HG03097 (cell line): Measurements from ENCODE around the gene F12.
"Not testable (repeated sequence)": the region's sequence is repeated elsewhere in the genome, so short reads cannot be mapped to it uniquely, and the experiment has no call there.

ENCODE experiments used
- ATAC-seq: cut with Tn5 transposase; IDR thresholded peaks from one replicate; pipeline ENCODE4 v1.9.1; 2021; ENCODE audit not compliant: unreplicated experiment, low FRiP score

The F12 gene

DNA sequence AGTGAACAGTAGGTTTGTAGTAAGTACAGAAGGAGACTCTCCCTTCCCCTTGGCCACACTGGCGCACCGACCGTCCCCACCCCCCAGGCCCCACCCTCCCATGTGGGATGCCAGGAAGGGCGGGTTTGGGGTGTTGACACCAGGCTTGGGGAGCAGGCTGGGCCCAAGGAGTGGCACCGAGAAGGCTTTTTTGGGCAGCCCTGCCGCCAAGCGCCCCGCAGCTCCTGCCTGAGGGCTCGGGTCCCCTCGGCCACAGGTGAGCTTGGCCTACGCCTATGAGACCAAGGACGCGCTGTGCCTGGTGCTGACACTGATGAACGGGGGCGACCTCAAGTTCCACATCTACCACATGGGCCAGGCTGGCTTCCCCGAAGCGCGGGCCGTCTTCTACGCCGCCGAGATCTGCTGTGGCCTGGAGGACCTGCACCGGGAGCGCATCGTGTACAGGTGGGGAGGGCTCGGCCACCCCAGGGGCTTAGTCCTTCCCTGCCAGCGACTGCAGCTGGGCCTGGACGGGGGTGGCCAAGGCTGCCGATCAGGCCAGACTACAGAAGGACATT is 24.4 kb upstream of the F12 start:
- no peak for ATAC-seq

DNA sequence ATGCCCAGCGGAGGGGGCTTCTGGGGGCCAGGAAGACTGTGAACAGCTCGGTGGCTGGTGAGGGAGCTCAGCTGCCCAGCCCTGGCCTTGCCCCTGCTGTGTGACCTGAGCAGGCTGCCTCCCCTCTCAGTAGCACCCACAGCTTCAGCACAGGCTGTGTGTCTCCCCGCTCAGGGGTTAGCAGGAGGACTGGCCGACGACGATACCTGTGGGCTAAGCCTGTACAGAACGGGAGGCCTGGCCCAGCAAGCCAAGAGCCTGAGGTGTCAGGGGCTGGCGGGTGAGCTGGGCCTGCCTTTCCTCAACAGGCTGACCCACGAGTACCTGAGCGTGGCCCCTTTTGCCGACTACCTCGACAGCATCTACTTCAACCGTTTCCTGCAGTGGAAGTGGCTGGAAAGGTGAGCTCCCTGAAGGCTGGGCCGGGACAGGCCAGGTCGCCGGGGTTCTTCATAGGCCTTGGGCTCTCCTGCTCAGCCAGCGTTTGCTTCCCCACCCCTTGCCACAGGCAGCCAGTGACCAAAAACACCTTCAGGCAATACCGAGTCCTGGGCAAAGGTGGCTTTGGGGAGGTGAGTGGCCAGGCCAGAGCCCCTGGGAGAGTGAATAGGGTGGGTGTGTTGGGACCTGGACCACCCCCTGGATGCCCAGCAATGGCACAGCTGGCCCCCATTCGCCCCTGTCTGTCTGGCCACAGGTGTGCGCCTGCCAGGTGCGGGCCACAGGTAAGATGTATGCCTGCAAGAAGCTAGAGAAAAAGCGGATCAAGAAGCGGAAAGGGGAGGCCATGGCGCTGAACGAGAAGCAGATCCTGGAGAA is 23.7 kb upstream of the F12 start:
- no peak for ATAC-seq

DNA sequence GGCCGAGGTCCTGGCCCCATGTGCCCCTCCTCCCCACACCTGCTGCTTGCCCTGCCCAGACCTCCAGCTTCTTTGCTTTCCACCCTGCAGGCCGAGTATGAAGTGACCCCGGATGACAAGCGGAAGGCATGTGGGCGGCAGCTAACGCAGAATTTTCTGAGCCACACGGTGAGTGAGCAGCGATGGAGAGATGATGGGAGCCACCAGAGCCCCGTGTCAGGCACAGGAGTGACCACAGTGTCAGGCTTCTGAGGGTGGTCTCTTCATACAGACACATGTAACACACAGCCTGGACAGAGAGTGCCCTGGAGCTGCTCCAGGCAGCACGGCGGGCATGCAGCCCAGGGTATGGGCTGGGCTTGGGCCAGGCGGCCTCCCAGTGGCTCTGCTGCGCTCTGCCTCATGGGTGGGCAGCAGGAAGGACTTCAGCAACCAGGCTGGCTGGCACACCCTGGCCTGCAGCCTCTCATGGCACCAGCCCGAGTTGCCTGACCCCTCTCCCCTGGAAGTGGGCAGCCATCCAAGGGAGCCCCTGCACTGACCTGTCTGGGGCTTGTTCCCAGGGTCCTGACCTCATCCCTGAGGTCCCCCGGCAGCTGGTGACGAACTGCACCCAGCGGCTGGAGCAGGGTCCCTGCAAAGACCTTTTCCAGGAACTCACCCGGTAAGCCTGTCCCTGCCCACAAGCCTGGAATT is 22.9 kb upstream of the F12 start:
- no peak for ATAC-seq

DNA sequence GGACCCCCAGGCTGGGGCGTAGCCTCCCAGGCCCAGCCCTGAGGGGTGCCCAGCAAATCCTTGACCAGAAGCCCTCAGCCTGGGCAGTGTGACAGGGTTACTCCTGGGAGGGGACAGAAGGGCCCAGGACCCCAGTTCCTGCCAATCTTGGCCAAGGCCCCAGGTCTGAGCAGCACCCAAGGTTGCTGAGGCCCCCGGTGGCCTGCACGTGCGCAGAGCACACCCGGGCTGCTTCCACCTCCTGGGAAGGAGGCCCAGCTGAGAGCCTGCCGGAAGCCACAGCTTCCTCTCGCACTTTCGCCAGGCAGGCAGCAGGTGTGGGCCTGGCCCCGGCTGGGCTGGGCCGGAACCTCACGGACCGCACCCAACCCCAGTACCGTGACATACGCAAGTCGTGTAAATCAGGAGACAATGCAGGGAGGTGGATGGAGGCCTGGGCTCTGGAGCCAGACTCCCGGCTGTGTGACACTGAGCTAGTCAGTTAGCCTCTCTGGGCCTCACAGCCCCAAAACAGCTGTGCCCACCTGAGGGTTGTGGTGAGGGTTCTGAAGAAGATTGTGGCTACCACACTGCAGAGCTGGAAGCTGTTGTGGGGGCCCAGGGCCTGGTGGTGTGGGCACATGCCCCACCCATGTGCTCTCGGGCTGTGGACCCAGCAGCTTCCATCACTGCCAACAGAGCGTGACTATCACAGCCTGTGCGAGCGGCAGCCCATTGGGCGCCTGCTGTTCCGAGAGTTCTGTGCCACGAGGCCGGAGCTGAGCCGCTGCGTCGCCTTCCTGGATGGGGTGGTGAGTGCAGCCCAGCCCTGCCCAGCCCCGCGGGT is 22.2 kb upstream of the F12 start:
- ATAC-seq: peak; percentile 38

DNA sequence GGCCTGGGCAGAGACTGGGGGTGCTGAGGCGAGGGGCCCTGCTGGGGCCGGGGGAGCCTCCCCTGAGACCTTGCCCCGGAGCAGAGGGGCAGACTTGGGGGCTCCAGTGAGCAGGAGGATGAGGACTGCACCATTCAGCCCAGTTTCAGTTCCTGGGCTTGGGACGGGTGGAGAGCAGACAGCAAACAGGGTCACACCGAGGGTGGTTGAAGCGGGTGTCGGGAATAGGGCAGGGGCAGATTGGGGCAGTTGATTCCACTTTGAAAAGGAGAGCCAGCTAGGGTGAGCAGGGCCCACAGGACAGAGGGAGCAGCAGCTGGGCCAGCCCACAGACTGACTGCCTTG is 21.6 kb upstream of the F12 start:
- ATAC-seq: no peak

DNA sequence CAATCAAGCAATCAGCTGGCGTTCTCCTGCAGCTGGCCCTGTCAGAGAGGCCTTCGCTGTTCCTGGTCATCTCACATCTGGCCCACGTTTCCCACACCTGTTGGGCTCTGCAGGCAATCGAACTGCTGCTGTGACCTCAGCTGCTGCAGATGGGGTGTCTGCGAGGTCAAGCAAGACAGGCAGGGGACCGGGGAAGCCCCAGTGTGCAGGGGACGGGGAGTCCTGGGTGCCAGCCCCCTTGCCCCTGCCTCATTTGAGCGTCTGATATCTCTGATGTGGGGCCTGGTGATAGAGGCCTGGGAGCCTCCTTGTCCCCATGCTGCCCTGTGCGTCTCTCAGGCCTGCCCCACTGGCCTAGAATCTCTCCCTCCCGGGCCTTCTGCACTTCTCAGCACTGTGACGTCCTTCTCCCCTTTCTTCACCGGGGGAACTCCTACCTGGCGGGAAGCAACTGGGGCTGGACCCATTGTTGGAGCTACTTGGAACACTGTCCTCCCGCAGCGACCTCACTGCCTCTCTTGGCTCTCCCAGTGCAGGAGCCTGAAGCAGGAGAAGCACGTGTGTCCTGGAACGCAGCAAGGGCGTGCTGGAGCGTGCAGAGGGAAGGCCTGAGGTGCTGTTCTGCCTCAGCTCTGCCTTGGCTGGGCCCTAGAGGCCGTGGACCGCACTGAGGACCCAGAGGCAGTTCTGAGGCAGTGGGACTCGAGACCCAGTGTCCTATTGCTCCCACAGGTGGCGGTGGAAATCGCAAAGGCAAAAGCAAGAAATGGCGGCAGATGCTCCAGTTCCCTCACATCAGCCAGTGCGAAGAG is 21.0 kb upstream of the F12 start:
- ATAC-seq: no peak

DNA sequence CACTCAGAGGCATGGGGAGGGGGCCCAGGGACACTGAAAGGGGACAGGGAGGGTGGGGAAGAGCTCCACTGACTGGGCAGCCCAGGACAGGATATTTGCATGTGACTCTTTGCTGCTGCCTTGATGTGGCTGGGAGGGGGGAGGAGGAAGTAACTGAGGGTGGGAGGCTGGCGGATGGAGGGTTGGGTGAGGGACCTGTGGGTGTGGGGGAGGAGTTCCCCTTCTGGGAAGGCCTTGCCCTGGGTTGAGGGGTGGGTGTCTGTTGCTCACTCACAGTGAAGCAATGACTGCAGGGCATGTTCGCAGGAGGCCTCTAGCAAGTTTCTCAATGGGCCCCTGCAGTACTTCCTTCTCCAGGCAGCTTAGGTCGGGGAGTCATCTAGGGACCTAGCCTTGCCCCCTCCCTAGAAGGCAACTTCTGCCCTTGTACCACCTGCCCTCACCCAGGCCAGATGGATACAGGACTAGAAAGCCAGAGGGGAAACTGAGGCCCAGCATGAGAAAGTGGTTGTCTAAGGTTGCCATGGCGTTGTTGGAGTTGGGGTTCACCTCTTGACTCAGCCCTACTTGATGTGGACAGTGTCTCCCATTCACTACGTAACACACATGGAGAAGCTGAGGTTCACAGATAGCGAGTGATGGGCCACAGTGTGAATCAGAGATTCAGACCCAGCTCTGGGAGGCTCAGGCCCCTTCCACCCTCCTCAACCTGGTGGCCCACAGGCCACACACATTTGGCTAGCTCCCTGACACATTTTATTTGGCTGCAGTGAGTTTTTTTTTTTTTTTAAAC is 20.1 kb upstream of the F12 start:
- no peak for ATAC-seq

DNA sequence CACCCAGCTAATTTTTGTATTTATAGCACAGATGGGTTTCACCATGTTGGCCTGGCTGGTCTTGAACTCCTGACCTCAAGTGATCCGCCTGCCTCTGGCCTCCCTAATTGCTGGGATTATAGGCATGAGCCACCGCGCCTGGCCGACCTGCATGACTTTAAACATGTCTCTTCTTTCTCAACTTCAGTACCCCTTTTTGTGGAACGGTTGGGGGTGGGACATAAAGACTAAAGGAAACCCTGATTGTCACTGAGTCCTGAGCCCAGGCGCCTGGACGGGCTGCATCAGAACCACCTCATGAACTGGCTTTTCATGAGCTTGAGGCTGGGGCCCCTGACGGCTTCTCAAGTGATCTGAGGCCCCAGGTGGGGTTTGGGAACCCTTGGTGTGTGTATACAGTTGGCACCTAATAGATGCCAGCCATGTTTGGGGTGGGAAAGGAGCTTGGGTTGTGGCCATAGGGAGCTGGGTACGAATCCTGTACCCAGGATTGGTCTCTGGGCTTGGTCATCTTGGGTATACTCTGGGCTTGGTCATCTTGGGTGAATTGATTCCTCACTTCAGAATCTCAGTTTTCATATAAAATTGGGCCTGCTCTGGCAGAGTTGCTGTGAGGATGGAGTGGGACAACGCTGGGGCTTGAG is 19.3 kb upstream of the F12 start:
- no peak for ATAC-seq

DNA sequence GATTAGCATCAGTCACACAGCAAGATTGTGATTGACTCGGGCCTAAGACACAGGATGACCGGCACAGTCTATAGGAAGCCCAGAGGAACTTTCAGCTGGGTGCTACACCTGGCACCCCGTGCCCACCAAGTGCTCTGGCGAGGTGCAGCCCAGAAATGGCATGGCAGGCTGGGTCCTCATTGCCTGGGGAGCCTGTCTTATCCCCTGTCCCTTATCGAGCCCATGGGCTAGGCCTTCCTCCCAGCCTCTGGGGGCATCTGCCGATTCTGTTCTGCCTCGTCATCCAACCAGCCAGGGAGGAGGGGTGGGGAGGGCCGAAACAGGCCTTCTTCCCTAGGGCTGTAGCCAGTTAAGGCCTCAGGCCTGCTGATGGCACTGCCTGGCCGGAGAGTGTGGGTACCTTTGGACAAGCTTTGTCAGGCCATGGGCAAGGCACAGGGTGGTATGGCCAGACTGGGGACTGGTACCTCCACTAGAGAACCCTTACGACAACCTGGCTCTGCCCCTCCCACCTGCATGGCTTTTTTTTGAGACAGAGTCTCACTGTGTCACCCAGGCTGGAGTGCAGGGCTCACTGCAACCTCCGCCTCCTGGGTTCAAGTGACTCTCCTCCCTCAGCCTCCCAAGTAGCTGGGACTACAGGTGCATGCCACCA is 18.7 kb upstream of the F12 start:
- ATAC-seq: no peak

DNA sequence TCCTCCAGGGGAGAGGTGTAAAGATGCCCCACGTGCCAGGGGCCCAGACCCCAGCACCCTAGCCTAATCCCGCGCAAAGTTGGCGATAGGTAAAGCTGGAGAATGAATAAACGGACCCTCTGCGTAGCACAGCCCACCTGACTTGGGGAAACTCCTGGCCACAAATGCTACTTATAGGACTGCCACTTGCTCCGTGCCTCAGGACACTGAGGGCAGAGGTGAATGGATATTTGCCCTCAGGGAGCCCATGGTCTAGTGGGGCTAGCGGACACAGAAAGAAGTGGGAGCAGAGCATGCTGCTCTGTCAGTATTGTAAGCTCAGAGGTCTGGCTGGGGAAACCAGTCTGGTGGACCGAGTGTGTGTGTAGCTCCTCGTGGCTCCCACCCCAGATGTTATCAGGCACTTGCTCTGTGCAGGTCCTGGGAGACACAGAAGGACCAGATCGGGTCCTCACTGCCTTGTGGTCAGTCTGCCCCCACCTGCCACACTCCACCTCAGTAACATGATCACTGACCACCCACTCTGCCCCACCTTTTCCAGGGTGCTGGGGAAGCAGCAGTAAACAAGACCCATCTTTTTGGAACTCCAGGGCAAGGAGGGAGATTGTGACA is 18.0 kb upstream of the F12 start:
- no peak for ATAC-seq

DNA sequence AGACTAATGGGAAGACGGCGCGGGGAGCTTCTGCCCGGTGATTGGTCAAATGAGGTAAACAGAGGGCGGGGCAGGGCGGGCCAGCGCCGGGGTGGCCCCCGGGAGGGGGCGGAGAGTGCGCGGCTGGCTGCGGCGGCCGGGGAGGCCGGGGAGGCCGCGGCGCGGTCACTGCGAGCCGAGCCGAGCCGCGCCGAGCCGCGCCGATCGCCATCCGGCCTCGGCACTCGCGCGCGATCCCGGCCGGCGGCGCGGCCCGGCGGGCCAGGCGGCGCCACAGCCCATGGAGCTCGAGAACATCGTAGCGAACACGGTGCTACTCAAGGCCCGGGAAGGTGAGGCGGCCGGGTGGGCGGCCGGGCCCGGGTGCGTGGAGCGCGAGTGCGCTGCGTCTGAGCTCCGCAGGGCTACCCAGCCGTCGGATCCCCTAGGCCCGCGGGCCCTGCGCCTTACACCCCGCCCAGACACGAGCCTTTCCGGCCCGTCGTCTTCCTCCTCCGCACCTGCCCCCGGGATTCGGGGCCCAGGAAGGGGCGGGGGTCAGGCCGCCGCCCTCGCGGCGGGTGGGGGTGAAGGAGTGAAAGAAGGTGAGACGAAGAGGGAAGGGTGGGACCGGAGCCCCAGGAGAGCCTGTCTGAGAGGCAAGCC is 17.3 kb upstream of the F12 start, which contains the start of gene GRK6:
GRK6 (plus strand) TSS at position 111 of the 645 bp plus-strand sequence; CDS start at position 281, 170 bp downstream.
- ATAC-seq: peak; percentile 7

DNA sequence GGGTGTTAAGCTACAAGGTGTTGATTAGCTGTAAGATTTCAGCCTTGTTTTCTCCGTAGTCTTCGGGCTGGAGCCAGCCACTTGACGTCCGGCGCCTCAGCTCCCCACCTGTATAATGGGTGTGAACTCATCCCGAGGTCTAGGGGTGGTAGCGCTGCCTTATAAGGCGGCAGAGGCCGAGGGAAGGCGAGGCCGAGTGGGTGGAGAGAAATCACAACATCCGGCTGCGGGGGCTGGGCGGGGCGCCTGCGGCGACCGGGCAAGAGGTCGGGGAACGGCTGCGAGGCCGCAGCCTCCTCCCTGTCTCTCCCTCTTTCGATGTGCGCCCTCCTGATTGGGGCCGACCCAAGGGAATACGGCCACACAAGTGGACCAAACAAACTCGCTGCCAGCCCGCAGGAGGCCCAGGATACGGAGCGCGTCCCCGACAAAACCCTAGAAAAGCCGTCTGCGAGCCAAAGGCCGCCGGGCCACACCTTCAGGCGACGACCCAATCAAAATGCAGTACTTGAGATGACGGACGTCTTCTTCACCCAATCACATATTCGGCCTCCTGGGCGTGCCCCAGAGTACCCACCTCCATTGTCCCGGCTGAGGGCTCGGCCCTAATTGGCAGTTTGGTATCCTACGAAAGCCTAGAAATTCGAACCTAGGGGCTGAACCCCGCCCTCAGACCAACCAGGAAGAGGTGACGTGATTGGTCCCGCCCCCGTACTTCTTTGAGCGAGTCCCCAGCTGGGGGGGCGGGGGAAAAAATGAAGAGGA is 16.6 kb upstream of the F12 start:
- ATAC-seq: peak; percentile 74

DNA sequence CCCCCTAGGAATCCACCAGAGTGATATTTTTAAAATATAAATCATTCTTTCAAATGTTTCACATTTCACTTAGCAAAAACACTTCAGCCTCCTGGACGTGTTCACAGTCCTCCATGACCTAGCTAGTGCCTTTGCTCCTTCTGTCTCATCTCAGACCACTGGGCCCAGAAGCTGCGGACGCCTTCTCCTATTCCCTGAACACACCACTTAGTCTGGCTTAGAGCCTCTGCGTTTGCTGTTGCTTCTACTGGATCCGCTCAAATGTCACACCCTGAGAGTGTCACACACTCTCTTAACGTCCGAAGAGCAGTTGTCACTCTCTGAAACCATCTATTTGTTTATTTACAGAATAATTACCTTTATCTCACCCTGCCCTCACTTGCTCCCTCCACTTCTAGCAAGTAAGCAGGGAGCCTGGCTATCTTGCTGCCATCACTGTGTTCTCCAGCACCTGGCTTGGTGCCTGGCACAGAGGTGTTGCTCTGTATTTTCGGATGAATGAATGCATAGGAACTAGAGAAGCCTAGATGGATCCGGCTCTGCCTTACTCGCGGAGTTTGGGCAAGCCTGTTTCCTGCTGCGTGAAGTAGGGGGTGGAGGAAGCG is 15.9 kb upstream of the F12 start:
- no peak for ATAC-seq

DNA sequence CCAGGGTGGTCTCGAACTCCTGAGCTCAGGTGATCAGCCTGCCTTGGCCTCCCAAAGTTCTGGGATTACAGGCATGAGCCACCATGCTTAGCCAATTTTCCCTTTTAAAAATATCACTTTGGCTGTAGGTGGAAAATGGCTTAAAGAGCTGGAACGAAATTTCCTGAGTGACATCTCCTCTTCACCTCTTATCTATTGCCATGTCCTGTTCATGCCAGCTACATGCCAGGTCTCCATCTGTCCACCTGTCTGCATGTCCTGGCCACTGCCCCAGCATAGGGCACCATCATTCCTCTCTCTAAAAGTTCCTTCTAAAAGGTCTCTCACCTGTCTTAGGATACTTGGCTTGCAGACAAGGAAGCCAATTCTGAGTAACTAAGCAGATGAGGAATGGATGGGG is 14.3 kb upstream of the F12 start:
- no peak for ATAC-seq

DNA sequence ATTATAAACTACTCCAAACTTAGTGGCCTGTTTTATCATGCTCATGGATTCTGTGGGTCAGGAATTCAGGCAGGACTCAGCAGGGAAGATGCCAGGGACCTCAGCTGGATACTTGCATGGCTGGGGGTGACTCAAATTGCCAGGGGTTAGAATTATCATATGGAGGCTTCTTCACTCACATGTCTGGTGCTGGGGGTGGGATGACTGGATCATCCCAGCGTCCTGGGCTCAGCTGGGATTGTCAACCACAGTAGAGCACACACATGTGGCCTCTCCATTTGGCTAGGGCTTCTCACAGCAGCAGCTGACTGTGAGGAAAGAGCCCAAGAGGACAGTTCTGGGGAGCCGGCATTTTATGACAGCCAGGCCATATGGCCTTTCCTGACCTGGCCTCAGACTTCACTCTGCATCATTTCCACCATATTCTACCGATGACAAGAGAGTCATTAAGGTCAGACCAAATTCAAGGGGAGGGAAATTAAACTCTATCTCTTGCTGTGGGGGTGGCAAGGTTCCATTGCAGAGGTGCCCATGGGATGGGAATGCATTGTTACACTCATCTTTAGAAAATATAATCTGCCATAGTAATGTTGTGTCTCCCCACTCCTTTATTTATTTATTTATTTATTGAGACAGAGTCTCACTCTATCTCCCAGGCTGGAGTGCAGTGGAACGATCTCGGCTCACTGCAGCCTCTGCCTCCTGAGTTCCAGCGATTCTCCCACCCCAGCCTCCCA is 11.9 kb upstream of the F12 start:
- no peak for ATAC-seq

DNA sequence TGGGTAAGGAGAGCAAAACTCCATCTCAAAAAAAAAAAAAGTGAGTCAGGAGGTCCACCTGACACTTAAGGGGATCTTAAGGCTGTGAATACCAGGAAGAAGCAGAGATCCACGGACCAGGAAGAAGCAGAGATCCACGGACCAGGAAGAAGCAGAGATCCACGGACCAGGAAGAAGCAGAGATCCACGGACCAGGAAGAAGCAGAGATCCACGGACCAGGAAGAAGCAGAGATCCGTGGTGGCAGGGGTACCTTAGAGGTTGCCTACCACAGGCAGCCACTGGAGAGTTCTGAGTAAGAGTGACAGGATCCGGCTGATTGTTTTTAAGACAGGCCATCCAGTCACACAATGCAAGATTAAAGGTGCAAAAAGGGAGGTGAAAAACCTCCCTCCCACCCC is 11.1 kb upstream of the F12 start:
- ATAC-seq: not testable (repeated sequence)
